CD4-positive, alpha-beta T cell treated with Interleukin-17A for 1 hour (primary cell): ENCODE data around the gene L3MBTL4.
A peak's percentile ranks its signal among the peaks of the same experiment; 100 is the strongest.
"Not testable (repeated sequence)": the region's sequence is repeated elsewhere in the genome, so short reads cannot be mapped to it uniquely, and the experiment has no call there.

ENCODE experiments used
- DNase-seq: peaks from one replicate; pipeline ENCODE4 v3.0.0-alpha.2; 2020

L3MBTL4 gene

DNA sequence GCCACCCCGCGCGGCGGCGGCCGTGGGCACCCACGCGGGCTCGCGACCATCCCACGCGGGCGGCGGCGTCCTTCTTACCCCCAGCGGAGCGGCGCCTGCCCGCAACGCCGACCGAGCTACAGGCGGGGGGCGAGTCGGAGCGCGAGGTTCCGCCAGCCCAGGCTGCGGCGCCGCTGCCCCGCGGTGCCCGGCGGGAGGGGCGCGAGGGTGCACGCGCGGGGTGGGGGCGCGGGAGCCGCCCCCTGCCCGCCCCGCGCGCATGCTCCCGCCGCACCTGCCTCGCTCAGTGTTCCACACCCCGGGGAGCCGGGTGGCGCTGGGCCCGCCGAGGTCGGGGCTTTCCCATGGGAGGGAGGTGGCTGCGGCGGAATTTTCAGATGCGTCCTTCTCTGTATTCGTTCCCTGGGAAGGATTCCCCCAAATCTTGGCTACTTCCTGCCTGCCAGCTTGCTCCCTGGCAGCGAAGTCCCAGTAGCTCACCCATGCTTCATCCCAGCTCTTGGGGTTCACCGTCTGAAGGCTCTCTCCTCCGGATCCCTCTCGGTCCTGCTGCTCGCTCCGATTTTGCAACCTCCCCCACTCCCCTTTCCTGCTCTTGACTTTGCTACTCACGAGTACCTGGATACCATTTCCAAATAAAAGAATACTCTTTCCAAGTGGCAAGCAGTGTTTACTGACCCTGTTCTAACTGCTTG, at the start of gene L3MBTL4:
Gene L3MBTL4, minus strand, starts transcription at position 189 of the 695 bp plus-strand sequence. CDS start 103,286 bp downstream, outside the sequence.
- peak; percentile 5 for DNase-seq

DNA sequence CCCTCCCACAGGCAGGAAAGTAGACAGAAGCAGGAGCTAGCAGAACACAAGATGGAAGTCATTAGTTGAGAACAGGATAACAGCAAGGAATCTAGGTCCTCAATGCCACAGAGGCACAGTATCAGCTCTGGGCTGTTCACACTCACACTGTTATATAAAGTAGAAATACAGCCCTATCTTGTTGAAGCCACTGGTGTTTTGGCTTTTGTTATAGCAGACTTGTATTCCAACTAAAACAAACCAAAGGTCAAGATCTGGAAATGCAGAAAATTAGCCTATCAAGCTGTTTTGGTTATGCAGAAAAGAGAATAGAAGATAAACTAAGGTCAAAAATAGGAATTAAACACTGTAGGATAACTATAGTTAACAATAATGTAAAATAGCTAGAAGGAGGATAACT, 37.5 kb upstream of the L3MBTL4 start:
- DNase-seq: no peak

DNA sequence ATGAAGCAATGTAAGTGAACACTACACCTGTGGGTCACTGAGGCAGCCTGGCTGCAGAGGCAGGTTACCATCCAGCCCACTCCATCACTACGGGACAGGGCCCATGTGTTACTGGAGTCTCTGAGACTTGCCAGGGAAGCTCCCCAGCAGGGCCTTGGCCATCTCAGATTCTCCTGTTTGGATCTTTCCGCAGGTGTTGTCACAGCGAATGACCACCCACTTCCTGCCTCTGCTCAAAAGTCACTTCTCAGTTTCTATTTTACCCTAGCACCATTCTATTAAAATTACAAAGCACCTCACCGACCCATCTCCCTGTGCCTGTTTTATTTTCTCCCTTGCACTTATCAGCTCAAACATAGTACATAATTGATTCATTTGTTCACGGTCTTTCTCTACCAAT, 34.5 kb upstream of the L3MBTL4 start:
- no peak for DNase-seq

DNA sequence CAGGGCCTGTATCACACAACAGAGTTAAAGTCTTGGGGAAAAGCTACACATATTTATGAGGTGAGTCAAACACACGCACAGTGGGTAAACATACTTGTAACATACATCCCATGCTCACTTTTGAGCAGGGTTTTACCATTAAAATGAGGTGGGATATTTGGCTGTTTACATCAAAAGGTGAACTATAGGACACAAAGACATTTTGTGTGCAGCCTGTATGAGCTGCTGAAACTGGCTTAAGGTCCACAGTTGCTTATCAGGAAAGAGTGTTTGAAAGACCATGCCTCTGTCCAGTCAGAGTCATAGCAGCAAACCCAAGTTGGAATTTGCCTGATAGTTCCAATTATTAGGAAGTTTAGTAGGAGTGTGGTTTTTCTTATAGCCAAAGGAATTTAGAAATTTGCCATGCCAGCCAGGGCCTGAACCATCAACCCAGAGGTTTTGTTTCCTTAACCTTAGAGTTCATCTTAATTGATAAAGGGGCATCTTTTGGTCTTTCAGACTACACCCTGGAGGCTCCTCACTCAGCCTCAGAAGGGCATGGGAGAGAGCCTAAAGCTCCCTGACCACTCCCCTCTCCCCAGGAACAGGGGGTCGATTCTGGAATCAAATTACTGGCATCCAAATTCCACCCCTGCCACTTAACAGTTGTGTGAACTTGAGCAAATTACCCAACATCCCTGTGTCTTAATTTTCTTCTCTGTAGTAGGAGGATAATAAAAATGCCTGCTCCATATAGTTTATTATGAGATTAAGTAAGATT, 29.9 kb upstream of the L3MBTL4 start:
- DNase-seq: no peak

DNA sequence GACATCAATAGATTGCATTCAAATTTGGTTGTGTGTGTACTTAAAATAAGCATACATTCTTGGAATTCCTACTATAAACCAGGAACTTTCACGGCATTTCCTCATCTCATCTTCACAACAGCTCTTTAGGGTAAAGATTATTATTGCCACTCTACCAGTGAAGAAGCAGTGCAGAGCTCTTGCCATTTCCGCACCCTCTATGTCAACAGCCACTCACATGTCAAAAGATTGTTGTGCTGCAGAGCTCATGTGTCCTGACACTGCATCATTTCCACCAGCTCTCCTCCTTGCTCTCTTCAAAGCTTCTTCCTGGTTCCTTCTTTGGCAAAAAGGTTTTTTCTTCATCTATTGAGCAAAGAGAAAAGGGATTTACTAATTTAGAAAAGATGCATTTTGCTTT, 26.5 kb upstream of the L3MBTL4 start:
- DNase-seq: no peak

DNA sequence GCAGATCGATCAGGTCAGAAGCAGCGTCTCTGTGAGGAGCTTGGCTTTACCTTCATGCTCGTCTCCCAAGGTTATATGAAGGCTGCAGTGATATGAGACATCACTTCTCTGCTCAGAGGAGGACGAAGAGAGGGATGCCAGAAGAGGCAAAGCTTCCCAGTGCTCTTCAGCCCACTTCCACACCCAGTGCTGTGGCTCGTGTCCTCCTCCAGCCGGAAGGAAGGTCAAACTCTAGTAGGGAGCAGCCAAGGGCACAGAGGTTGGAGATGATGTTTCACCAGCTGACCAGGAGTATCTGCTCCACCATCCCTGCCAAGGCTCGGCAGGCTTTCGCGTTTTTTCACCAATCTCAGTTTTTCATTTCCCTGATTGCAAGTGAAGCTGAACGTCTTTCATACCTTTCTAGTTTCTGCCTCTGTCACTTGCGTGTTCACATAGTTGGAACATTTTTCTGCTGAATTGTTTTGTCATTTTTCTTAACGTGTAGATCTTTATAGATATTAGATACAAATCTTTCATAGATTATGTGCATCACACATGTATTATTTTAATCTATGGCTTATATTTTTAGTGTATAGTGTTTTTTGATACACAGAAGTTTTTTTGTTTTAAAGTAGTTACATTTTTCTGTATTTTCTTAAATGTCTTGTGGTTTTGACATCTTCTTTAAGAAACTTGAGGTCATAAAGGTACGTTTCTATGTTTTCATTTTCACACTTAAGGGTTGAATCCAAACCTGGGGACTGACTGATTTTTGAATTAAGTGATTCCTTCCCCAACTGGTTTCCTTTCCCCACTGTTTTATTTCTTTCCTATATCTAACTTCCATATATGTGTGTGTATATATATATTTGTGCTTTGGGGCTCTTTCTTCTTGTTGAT, 23.5 kb upstream of the L3MBTL4 start:
- DNase-seq: no peak

DNA sequence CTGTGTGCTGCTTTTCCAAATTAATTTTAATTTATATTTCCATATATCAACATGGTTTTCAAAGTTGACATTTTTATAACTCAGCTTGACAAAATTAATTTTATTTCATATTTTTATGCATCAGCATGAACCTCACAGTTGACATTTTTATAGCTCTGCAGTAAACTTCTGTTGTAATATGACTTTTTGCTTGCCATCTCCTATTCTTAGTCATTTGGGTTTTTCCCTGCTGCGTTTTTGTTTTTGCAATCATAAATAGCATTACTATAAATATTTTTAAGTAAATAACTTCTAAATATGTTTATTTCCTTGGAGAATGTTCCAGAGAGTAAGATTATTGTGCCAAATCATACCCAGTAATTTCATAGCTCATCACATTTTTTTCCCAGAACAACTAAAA, 21.0 kb upstream of the L3MBTL4 start:
- DNase-seq: no peak

DNA sequence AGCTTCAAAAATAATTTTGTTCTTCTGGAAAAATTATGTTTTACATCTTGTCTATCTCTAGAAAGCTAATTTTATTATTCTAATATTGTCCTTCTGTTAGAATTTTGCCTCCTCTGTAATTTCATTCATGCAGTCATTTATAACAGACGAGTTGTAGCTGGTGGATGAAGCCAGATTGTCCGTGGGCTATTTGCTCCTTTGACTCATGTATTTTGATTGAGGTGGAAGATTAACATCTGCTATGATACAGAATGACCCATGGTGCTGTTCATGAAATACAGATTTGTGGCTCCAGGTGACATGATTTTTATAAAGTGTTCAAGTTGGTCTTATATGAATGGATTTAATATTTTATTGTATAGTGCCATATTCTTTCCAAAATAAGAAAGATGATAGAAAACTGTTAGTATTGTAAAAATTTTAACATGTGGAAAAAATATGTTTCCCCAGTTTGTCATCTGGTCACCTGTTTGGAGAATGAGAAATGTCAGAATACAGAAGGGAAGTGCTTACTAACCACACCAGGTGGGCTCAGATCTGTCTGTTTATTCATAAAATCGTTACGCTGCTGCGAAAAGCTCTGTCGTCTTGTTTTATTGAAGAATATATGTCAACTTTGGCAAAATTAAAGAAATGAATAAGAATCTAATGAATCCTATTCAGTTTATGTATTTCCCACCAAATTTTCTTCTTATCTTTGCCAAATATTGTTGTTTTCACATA, 20.4 kb upstream of the L3MBTL4 start:
- no peak for DNase-seq

DNA sequence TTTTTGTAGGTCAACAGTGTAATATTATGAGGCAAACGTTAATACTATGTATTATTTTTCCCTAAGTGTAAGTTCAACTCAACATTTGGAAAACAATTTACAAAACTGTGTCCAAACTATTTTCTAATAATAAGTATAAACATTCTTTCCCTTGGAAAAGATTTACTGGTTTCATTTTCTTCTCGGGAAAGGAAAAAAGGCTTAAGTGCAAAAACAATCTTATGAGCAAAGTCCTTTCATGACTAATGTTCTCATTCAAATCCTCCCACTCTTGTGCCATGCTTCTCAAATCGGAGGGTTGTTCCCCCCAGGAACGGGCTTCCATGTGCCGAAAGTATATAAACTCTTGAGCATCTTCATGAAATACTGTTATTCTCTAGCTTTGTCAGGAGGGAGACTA, 19.8 kb upstream of the L3MBTL4 start:
- DNase-seq: no peak

DNA sequence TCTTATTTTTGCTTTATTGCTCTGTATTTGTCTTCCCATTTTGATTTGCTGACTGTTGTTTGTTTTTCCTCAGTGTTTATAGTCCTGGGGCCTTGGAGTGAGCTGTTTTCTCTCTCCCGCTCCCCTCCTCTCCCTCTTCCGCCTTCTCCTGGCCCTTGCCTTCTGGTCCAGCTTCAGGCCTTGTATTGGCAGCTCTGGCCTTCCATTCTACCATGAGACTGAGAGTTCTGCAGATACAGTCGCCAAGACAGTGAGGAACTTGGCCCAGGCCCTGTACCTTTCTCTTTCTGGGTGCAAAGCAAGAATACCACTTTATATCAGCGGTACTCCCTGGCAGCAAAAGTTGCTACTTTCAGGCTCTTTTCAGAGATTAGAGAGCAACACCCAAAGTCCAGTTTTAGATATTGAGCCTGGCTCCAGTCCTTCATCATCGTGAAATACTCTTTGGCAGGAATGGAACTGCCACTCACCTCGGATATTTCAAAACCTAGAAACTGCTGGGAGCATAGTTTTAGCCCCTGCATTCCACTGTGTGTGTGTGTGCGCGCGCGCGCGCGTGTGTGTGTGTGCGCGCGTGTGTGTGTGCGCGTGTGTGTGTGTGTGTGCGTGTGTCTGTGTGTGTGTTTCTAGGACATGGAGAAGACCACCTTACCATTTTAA, 17.1 kb upstream of the L3MBTL4 start:
- no peak for DNase-seq

DNA sequence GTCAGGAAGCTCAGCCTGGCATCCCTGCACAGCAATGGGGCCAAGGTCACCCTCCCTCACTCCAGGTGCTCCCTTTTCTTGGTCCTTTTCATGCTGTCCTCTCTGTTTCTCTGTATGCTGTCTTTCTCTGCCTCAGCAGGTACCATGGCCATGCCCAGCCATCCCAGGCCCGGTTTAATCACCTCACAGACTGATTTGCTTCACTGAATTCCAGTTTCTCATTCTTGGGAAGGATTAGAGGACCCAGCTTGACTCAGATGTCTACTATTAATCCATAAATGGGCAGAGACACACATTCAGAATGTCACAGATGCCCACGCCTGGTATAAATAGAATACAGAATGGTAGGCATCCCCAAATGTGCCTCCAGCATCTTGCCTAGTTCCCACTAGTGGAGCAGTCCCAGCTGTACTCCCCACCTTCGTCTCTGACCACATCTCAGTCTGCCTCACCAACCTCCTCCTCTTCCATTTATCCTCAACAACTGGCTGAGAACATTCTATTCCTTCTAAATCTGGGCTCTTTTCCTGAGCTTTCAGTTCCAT, 14.2 kb upstream of the L3MBTL4 start:
- no peak for DNase-seq

DNA sequence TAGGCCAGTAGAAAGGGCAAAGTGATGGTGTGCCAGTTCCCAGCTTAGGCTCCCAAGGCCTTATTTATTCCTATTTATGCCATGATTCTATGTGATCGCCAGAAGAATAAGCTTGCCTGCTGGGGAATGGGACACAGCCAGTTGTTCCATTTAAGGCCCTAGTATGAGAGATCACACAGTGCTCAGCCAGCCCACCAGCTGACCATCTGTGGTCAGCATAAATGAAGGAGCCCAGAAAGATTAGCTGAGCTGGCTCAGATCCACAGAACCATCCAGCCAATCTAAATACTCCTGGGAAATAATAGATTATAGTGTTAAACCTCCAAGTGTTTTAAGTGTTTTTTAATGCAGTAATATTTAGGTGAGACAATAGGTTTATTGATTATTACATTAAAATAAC, 12.6 kb upstream of the L3MBTL4 start:
- no peak for DNase-seq

DNA sequence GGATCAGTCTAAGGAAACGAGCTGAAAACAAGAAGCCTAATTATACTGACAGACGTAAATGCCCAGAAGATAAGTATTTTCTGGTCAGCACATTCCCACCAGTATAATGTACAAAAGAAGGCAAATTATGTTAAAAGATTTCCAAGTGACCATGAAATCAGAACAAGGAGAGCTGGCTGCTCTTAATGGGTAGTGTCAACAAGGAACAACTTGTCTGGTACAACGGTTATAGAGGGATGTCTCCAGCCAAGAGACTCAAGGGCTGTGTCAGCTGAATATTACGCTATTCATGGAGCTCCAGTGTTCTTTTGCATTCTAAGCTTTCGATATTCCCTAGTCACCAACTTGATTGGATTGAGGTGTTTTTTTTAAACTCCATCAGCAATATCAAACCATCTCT, 8.6 kb upstream of the L3MBTL4 start:
- DNase-seq: no peak

DNA sequence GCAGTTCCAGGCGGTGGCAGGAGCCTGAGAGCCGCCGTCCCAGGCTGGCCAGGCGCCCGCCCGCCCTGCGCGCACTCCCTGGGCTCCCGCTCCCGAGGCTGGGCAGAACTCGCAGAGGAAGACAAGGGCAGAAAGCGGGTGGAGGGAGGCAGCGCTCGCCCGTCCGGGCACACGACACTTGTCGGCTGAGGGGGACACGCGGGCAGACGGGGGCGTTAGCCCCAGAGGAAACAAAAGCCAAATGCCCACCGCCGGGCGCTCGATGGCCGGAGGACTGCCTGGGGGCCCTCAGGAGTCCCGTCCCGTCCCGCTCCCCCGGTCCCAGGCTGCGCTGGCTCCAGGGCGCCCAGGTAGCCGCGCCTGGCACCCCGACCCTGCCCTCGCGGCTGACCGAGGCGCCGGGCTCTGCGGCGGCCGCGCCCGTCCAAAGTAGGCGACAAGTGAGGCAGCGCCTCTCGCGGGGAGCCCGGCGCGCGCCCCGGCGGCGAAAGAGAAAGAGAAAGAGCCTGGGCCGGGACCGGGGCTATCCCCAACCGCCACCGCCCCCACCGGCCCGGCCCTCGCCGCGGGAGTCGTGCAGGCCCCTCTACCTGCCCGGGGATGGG, 491 bp downstream of the L3MBTL4 start:
- DNase-seq: peak; percentile 29

DNA sequence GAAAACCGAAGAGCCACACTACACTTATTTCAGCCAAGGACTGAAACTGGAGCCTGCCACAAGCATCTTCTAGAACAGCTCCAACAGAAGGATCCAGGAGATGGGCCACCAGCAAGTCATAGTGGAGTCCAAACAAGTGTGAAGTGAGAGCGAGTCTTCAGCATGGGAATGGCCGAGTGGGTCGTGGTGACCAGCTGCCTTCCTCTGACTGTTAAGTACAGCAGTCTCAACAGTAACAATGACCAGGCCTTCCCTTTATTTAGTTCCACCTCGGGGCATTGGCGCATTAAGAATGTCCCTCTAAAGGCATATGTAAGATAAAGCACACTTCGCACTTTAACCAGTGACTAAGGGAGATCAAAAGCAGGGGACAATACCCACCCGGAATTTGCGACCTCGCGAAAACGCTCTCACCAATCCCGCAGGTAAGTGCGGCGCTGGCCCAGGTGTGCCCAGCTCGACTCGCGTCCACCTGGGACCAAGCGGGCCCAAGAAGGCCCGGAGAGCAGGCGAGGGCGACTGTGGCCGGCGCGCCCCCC, 1.1 kb downstream of the L3MBTL4 start:
- no peak for DNase-seq

DNA sequence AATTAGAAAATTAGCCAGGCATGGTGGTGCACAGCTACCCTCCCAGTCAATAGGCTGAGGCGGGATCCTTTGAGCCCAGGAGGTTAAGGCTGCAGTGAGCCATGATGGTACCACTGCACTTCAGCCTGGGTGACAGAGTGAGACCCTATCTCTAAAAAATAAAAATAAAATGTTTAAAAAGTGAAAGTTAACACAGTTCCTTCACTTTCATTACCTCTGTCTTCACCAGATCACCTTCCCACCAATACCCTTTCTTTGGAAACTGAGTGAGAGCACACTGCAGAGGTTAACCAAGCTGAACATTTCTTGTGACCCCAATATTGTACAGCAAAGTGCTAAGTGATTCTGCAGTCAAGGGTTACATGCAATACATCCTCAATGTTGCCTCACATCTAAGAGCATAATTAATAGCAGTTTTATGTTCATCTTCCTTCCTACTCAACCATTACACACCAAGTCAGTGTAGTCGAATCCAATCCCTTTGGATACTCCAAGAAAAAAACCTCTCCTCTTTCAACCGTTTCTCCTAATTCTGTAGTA, 1.7 kb downstream of the L3MBTL4 start:
- no peak for DNase-seq

DNA sequence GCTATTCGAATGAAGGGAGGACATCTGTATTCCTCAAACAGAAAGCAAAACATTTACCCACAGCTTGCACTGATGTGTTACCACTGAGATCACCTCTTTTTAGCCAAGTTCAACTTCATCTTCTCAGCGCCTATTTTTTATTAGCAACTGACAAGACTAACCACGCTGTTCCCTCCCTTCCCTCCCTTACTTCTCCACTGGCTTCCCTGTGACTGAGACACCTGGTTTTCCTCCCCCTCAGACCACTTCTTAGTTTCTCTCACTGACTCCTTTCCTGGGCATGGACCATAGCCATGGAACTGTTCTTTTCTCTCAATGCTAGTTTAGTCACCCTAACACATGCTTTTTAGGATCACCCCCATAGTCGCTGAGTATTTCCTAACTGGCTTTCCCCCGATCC, 3.3 kb downstream of the L3MBTL4 start:
- DNase-seq: no peak

DNA sequence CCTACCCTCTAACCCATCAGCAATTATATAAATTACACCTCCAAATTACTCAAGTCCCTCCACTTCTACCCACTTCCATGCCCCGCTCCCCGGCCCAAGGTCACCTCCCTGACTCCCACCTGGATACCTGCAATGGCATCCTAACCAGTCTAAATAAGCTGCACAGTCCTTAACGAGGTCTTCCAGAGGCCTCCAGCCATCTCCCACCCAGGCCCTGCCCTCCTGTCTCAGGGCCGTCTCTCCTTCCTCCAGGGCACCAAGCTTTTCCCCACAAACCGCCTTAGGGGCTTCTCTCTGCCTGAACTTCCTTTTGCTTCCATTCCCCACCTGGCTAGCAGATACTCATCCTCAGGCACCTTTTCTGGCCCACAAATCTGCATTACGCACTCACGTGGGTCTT, 4.8 kb downstream of the L3MBTL4 start:
- no peak for DNase-seq

DNA sequence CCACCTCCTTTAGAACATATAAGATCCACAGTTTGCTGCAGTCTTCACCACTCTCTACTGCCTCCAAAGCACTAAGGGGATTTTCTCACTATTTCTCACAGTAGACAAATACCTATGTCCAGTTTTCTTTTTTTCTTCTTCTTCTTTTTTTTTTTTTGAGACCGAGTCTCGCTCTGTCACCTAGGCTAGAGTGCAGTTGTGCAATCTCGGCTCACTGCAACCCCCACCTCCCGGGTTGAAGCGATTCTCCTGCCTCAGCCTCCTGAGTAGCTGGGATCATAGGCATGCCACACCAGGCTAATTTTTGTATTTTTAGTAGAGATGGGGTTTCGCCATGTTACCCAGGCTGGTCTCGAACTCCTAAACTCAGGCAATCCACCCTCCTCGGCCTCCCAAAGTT, 6.2 kb downstream of the L3MBTL4 start:
- not testable (repeated sequence) for DNase-seq

DNA sequence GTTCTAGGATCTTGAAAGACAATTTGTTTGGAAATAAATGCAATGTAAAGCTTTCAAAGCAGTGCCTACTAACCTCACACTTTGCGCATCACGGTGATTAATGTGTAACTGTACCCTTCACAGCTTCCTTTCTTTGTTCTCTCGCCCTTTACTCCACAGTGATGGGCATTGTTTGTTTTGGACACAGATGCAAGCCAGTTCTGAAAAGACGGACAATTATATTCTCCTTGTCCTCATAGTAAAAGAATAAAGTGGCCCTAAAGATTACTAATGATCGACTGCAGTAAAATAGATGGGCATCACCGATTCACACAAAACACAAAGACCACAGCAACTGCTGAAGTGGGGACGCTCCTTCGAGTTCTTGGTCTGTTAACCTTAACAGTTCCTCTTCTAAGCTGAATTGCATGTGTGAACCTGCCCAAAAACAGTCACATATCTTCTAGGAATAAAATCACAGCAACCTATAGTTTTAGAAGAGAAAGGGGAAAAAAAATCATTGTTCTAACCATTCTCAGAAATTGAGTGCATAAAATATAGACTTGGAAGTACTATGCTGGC, 7.7 kb downstream of the L3MBTL4 start:
- DNase-seq: no peak
